Activated CD4-positive, alpha-beta memory T cell treated with anti-CD3 and anti-CD28 coated beads for 36 hours (primary cell): ENCODE results near the gene PTPRT. TPM values are rescaled to one million over a fixed set of nuclear protein-coding genes. Genes with fewer than 3 reads are reported as not detected.
A peak's percentile ranks its signal among the peaks of the same experiment; 100 is the strongest.

Experiments used
- CTCF ChIA-PET: fragments of 350-600 bp; sonication (Branson Sonifier 250); formaldehyde crosslinking; loops from one replicate; lab custom pipeline; 2021; ENCODE audit warnings: antibody characterized with exemption, inconsistent platforms; lab: Charles Lee
- POLR2A ChIA-PET: fragments of 350-600 bp; sonication (Branson Sonifier 250); formaldehyde crosslinking; loops from one replicate; lab custom pipeline; 2021; ENCODE audit warnings: antibody characterized with exemption; lab: Charles Lee
- DNase-seq: peaks from one replicate; pipeline ENCODE4 v3.0.0-alpha.2; 2020
- H3K27ac Mint-ChIP-seq: one replicate; pipeline ENCODE4 v1.8.0; 2021; ENCODE audit warnings: mixed read lengths
- H3K27me3 Mint-ChIP-seq: one replicate; pipeline ENCODE4 v1.8.0; 2021; ENCODE audit warnings: mixed read lengths
- H3K36me3 Mint-ChIP-seq: one replicate; pipeline ENCODE4 v1.8.0; 2021; ENCODE audit warnings: mixed read lengths
- H3K4me1 Mint-ChIP-seq: one replicate; pipeline ENCODE4 v1.8.0; 2021; ENCODE audit warnings: low read depth, mixed read lengths
- H3K4me3 Mint-ChIP-seq: one replicate; pipeline ENCODE4 v1.8.0; 2021; ENCODE audit warnings: mild to moderate bottlenecking, mixed read lengths
- H3K9me3 Mint-ChIP-seq: one replicate; pipeline ENCODE4 v1.8.0; 2021; ENCODE audit warnings: mixed read lengths
- intact Hi-C: fragments of 100-400 bp; cut with micrococcal nuclease; formaldehyde crosslinking; loops from one replicate; pipeline ENCODE4 v1.15.1; 2023
- total RNA-seq, 2 experiments: library from RNA; stranded (reverse); gene quantifications; one replicate each; pipeline ENCODE4 v1.2.3, GENCODE V29; 2021

The PTPRT gene
- total RNA-seq, 2 experiments from 2014 or later = not detected

DNA sequence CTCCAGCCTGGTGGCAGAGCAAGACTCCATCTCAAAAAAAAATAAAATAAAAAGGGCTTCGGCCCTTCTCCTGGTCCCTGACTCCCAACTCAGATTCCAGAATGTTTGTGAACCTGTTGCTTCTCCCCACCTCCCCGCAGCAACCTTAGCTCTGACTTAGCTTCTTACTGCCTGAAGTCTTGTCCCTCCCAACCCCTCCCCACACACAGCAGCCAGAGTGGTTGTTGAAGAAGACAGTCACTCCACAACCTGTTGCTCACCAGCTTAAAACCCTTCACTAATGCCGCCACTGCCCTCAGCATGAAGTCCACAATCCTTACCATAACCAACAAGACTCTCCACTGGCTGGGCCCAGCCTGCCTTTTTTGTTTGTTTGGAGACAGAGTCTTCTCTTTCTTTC, 6.5 kb upstream of the PTPRT start:
- Mint-ChIP-seq H3K36me3 (no peaks in the 10 kb centered on the region), H3K27me3 (peaks cover 8% of the 10 kb centered on the region), H3K9me3 (no peaks in the 10 kb centered on the region), H3K4me1 (no peaks in the 10 kb centered on the region), H3K4me3 (no peak overlapping the region), H3K27ac (no peak overlapping the region)
- DNase-seq = no peak
- ChIA-PET CTCF (no interaction called here), POLR2A (no interaction called here)
- intact Hi-C loops = no loop called here

DNA sequence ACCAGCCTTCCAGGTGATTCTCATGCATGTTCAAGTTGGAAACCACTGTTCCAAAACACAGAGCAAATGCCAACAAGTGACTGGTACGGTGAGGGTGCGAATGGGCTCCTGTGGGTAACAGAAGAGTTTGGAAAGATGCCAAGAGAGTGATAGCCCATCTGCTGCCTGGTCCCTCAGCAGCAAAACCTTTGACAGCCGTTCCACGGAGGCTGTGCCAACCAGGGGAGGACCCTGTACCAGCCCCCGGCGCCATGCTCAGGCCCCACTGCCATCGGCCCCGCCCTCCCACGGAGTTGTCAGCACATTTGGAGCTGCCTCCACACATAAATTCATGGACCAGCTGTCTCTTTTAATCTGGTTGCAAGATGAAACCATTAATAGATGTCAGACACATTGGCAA, 4.4 kb upstream of the PTPRT start:
- DNase-seq = no peak
- H3K27me3 Mint-ChIP-seq = peaks cover 19% of the 10 kb centered on the region
- no peak overlapping the region for H3K4me3 Mint-ChIP-seq
- ChIA-PET CTCF (no interaction called here), POLR2A (no interaction called here)
- no peaks in the 10 kb centered on the region for H3K36me3 Mint-ChIP-seq
- intact Hi-C loops = no loop called here
- H3K27ac Mint-ChIP-seq = no peak overlapping the region
- no peaks in the 10 kb centered on the region for H3K9me3 Mint-ChIP-seq
- H3K4me1 Mint-ChIP-seq = no peaks in the 10 kb centered on the region

DNA sequence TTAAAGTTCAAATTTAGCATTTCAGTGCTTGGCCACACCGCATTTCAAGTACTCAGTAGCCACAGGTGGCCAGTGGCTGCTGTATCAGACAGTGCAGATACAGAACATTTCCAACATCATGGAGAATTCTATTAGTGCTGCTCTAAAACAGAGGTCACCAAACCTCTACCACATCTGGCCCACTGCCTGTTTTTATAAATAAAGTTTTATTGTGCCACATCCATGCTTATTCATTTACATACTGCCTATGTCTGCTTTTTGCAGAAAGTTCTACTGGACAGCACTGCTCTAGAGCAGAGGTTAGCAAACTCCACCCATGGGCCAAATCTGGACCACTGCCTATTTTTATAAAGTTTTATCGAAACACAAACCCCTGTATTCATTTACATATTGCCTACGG, 3.7 kb upstream of the PTPRT start:
- Mint-ChIP-seq H3K4me3 (no peak overlapping the region), H3K27ac (no peak overlapping the region), H3K27me3 (peaks cover 22% of the 10 kb centered on the region), H3K4me1 (peaks cover under 1% of the 10 kb centered on the region), H3K36me3 (no peaks in the 10 kb centered on the region), H3K9me3 (no peaks in the 10 kb centered on the region)
- POLR2A ChIA-PET = no interaction called here
- CTCF ChIA-PET = no interaction called here
- DNase-seq = no peak
- intact Hi-C loops = no loop called here

DNA sequence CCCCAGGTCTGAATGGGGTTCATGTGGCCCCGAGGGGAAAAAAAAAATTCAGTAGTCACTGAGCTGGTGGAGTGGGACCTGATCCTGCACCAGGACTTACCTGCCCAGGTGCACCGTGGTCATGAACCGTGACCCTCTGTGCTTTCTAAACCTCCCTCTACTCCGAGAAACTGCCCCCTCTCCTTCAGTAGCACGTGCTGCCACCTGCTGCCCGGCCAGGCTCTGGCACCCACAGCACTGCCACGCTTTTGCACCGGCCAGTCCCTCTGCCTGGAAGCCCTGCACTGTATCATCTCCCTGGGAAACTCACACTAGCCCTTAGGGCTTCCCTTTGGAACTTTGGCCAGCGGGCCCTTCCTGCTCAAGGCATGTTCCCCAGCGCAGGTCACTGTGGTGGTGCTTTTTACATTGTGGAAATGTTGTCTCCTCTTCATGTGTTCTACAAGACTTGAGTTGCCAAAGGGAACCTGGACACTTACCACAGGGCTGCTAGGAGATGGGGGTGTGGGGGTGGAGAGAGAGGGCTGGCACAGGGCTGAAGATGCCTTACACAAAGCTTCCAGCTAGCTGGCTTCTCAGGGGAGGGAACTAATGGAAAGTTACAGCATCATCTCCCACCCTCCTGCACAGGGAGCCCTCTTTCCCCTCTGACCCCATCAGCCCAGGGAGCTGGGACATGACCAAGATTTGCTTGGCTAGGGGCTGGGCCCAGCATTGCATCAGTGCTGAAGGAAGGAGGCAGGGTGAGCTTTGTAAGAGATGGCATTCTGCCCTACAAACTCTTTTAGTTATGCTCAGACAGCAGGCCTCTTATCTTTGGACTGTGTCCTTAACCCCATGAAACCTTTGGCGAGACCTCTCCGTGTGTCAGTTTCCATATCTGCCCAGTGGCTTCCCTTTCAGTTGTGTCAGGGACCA, 2.5 kb upstream of the PTPRT start:
- peak; percentile 15 for DNase-seq

DNA sequence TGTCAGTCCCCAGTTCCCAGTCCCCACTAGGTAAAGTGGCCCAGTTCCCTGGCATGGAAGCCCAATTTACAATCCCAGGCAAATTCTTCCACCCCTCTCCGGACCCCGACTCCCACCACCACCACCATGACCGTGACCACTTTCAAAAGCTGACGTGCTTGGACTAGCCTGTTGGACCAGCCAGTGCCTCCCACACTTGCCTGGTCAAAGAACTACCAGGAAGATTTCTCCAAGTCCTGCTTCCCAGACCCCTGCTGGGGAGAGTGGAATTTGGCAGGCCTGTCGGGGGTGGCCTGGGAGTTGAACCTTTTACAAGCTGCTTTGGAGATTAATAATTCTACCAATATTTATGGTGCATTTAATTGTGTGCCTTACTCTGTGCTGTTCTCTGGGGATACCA, 1.4 kb upstream of the PTPRT start:
- POLR2A ChIA-PET = no interaction called here
- no peak overlapping the region for H3K4me3 Mint-ChIP-seq
- peaks cover 38% of the 10 kb centered on the region for H3K27me3 Mint-ChIP-seq
- no peaks in the 10 kb centered on the region for H3K9me3 Mint-ChIP-seq
- intact Hi-C loops = no loop called here
- CTCF ChIA-PET = interaction anchor here (1.6 kb wide), 1 partner anchor 10 kb away, joined by 3 read pairs; no protein-coding TSS in a partner anchor
- no peaks in the 10 kb centered on the region for H3K36me3 Mint-ChIP-seq
- H3K4me1 Mint-ChIP-seq = peaks cover 8% of the 10 kb centered on the region
- H3K27ac Mint-ChIP-seq = no peak overlapping the region
- DNase-seq = no peak

More for the DNA sequence above, 2.5 kb upstream of the PTPRT start:
- no peak overlapping the region for H3K27ac Mint-ChIP-seq
- CTCF ChIA-PET = interaction anchor here (0.6 to 1.6 kb wide), 3 partner anchors 9 to 1338 kb away, joined by 3 read pairs; no protein-coding TSS in a partner anchor
- H3K4me1 Mint-ChIP-seq = peaks cover 8% of the 10 kb centered on the region
- POLR2A ChIA-PET = no interaction called here
- no peaks in the 10 kb centered on the region for H3K36me3 Mint-ChIP-seq
- no peaks in the 10 kb centered on the region for H3K9me3 Mint-ChIP-seq
- H3K27me3 Mint-ChIP-seq = peaks cover 34% of the 10 kb centered on the region
- no peak overlapping the region for H3K4me3 Mint-ChIP-seq
- intact Hi-C loops = no loop called here

DNA sequence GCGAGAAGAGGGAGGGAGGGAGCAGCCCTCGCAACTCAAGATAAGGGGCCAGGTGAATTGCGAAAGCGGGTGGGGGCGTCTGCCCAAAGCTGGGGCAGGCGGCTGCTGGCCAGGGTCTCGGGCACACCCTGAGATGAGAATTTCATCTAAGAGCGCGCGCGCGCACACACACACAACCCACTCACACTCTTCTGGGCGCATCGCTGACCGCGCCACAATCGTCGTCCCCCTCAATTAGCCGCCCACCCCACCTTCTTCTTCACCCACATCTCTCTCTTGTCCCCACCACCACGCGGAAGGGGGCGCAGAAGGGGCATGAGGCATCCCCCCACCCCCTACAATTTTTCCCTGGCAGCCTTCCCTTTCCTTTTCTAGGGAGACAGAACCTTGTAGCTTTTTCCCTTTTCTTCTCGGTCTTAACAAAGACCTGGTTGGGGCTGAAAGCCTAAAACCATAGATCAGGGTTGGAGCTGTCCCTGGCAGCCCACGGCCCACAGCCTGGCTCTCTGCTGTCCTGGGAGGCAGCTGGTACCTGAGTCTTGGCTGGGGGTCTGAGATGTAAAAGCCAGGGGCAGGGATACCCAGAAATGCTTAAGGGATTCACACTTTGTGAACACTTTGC, 737 bp upstream of the PTPRT start:
- intact Hi-C loops = no loop called here
- CTCF ChIA-PET = no interaction called here
- H3K4me1 Mint-ChIP-seq = peaks cover 8% of the 10 kb centered on the region

DNA sequence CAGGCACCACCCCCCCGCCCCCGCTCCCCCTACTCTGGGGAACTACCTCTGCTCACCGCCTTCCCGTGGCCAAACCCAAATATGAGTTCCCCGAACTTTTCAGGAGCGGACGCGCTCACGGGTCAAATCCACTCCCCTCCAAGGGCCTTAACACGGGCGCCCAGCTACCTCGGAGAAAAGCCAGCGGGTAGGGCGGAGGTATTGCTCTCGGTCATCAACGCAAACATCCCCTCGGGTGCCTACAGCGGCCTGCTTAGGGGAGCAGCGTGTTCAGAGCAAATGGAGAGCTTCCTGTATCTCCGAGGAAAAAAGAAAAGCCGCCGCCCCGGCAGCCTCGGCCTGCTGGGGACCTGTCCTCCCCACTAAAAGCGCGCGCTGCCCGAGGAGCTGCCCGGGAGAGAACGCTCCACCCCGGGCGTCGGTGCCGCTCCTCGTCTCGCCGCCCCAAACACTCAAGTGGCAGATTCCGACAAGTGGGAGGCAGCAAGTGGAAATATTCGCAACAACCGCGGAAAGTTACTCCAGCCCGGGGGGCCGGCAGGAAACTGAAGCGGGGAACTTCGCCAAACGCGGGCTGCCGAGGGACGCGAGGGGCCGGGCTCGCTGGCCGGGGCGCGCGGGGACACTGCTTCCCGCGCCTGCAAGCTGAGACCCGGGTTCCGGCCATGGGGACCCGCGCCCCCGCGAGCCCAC, 699 bp downstream of the PTPRT start:
- ChIA-PET POLR2A (no interaction called here), CTCF (interaction anchor here (0.8 to 2.4 kb wide), 3 partner anchors 28 to 1451 kb away, joined by 3 to 5 read pairs (median 3); no protein-coding TSS in a partner anchor)
- peaks cover 43% of the 10 kb centered on the region for H3K27me3 Mint-ChIP-seq
- peaks cover 8% of the 10 kb centered on the region for H3K4me1 Mint-ChIP-seq
- H3K27ac Mint-ChIP-seq = no peak overlapping the region
- no peaks in the 10 kb centered on the region for H3K9me3 Mint-ChIP-seq
- no peak for DNase-seq
- H3K36me3 Mint-ChIP-seq = no peaks in the 10 kb centered on the region
- H3K4me3 Mint-ChIP-seq = no peak overlapping the region
- intact Hi-C loops = no loop called here

More for the DNA sequence above, 737 bp upstream of the PTPRT start:
- H3K9me3 Mint-ChIP-seq = no peaks in the 10 kb centered on the region
- no peaks in the 10 kb centered on the region for H3K36me3 Mint-ChIP-seq
- no peak overlapping the region for H3K27ac Mint-ChIP-seq
- POLR2A ChIA-PET = no interaction called here
- DNase-seq = no peak
- no peak overlapping the region for H3K4me3 Mint-ChIP-seq
- peaks cover 38% of the 10 kb centered on the region for H3K27me3 Mint-ChIP-seq

DNA sequence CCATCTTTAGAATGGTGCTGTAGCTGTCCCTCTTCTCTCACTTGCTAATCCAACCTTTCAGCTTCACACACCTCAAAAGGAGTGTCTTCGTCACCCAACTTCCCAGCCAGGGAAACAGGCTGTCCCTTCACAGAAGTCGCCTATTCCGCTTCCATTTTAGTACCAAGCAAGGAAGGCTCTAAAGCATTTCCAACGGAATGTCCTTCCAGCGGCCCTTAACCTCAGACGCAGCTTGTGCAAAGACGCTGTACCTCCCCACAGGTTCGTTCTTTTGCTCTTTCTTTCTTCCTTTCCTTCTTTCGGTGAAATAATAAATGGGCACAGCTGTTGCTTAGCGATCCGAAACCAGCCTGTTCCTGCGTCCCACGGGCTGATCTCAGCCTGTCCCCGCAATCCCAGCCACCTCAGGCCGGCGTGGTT, 1.5 kb downstream of the PTPRT start:
- no peaks in the 10 kb centered on the region for H3K36me3 Mint-ChIP-seq
- no peak overlapping the region for H3K4me3 Mint-ChIP-seq
- CTCF ChIA-PET = interaction anchor here (0.6 to 2.4 kb wide), 3 partner anchors 29 to 1449 kb away, joined by 3 to 5 read pairs (median 3); no protein-coding TSS in a partner anchor
- H3K27me3 Mint-ChIP-seq = peaks cover 43% of the 10 kb centered on the region
- peaks cover 8% of the 10 kb centered on the region for H3K4me1 Mint-ChIP-seq
- no peak for DNase-seq
- H3K9me3 Mint-ChIP-seq = no peaks in the 10 kb centered on the region
- intact Hi-C loops = no loop called here
- H3K27ac Mint-ChIP-seq = no peak overlapping the region
- POLR2A ChIA-PET = no interaction called here

DNA sequence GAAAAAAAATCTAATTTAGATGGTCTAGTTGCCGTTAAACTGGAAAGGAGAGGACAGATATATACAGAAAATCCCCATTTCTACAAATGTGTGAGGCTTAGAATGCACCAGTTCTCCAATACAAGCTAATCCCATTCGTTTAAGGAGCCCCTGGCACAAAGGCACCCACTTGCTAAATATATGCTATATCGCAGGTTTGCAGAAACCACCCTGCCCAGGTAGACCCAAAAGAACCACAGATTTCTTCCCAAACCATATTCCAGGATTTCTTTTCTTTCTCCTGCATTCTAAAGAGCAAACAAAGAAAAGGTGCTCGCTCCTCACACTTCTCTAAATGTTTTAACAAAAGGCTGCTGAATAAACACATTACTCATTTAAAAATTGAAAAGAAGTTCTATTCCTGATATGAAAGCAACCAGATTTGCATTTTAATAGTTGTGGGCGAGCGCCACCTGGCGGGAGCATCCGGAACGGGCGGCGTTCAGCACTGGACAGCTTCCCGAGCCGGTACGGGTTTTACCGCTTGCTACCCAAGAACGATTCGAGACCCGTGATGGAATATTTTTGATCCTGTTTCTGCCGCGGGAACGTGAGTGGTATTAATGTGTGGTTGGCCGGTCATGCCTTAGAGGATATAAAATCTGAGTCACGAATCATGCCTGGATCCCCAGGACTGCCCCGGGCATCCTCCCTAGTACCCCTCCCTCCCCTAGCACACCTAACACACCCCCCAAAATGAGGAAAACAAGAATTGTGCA, 2.1 kb downstream of the PTPRT start:
- ChIA-PET CTCF (interaction anchor here (0.6 to 2.4 kb wide), 4 partner anchors 30 to 1449 kb away, joined by 3 to 5 read pairs (median 3); no protein-coding TSS in a partner anchor), POLR2A (no interaction called here)

DNA sequence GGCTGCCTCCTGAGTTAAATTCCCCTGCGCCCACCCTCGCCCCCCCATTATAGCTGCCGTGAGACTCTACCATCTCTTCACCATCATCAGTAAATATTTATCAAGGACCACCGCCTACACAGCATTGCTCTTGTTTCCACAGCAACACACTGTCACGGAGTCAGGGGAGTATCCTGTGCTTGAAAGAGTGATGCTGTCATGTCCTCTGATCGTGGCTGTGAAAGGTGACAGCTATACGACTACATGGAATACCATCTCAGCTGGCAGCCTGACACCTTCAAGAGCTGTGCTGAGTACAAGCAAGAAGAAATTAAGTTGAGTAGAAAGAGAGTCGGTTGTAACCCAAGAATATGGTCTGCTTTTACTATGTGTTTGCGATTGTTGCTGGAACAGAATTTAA, 3.4 kb downstream of the PTPRT start:
- Mint-ChIP-seq H3K27me3 (peaks cover 36% of the 10 kb centered on the region), H3K36me3 (no peaks in the 10 kb centered on the region), H3K9me3 (no peaks in the 10 kb centered on the region), H3K27ac (no peak overlapping the region), H3K4me1 (peaks cover 8% of the 10 kb centered on the region), H3K4me3 (no peak overlapping the region)
- ChIA-PET POLR2A (no interaction called here), CTCF (no interaction called here)
- DNase-seq = no peak
- intact Hi-C loops = loop anchor here (2.0 kb wide), 1 partner anchor 222 kb away; no protein-coding TSS in a partner anchor

More for the DNA sequence above, 2.1 kb downstream of the PTPRT start:
- Mint-ChIP-seq H3K27ac (no peak overlapping the region), H3K4me3 (no peak overlapping the region), H3K27me3 (peaks cover 43% of the 10 kb centered on the region), H3K36me3 (no peaks in the 10 kb centered on the region), H3K9me3 (no peaks in the 10 kb centered on the region), H3K4me1 (peaks cover 8% of the 10 kb centered on the region)
- intact Hi-C loops = loop anchor here (1.0 to 2.0 kb wide), 3 partner anchors 221 to 1453 kb away; no protein-coding TSS in a partner anchor
- peak; percentile 79 for DNase-seq

DNA sequence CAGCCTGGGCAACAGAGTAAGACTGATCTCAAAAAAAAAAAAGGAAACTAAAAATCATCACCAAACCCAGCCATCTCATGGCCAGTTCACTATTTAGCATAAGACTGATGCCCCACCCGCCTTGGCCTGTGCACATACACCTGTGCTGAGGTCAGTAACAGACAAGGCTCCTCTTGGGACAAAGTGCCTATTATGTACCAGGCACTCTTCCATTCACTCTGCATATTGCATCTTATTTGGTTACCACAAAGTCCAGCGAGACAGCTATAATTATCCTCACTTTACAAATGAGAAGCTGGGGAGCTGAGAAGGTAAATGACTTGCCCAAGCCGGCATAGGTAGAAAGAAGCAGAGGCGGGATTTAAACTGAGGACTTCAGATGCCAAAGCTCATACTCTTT, 3.8 kb downstream of the PTPRT start:
- DNase-seq = no peak
- no peaks in the 10 kb centered on the region for H3K36me3 Mint-ChIP-seq
- H3K4me1 Mint-ChIP-seq = peaks cover 8% of the 10 kb centered on the region
- H3K27me3 Mint-ChIP-seq = peaks cover 33% of the 10 kb centered on the region
- H3K9me3 Mint-ChIP-seq = no peaks in the 10 kb centered on the region
- ChIA-PET POLR2A (no interaction called here), CTCF (no interaction called here)
- H3K27ac Mint-ChIP-seq = no peak overlapping the region
- intact Hi-C loops = loop anchor here (2.0 kb wide), 1 partner anchor 223 kb away; no protein-coding TSS in a partner anchor
- no peak overlapping the region for H3K4me3 Mint-ChIP-seq
